Mammary epithelial cell (primary cell): ENCODE results near the gene KCNMA1.

ENCODE experiments used
- CTCF ChIP-seq, 2 donors: IDR thresholded peaks in 1 of 2; conservative IDR thresholded peaks in 1 of 2; 2 replicates each; pipeline ENCODE4 v1.5.1; 2011 to 2012; ENCODE audit warnings: inconsistent platforms in 2 of 2, low read length in 2 of 2, mild to moderate bottlenecking in 2 of 2, control low read depth in 1 of 2, low read depth in 1 of 2; ENCODE audit not compliant: insufficient read depth in 1 of 2; ENCODE audit errors: extremely low read depth in 1 of 2
- EZH2 ChIP-seq: IDR thresholded peaks from 2 replicates; pipeline ENCODE4 v1.6.1; 2012; ENCODE audit warnings: low read length, inconsistent platforms, borderline replicate concordance

GRCh38 chr10:77244746-77245145 is 392.9 kb downstream of the KCNMA1 start:
- no peak for TF ChIP-seq EZH2
- TF ChIP-seq CTCF (conservative IDR thresholded peaks at IDR 0.05 in 1 of 2, IDR thresholded peaks at IDR 0.05 in 1 of 2; ENCODE audit: extremely low read depth in 1 of 2, insufficient read depth in 1 of 2, low read depth in 1 of 2, low read length in 2 of 2): no peak
